Gastroesophageal sphincter (tissue), 4 donors: Measurements from ENCODE around the gene ERAL1. TPM values are rescaled to one million over a fixed set of nuclear protein-coding genes. Genes with fewer than 3 reads are reported as not detected.

Experiments used
- ATAC-seq: fragments of 150-250 bp; one replicate; pipeline ENCODE4 v1.9.1; 2016; ENCODE audit warnings: mild to moderate bottlenecking, moderate library complexity
- H3K27ac ChIP-seq, 4 donors: fragments of 200-600 bp; sonication (generic) in 3 of 4; 1 replicate in 3 of 4; 2 replicates in 1 of 4; pipeline ENCODE4 v1.5.1; 2016 to 2019
- H3K27me3 ChIP-seq: fragments of 200-600 bp; sonication (generic); one replicate; pipeline ENCODE4 v1.5.1; 2019
- H3K36me3 ChIP-seq, 2 donors: fragments of 200-600 bp; sonication (generic); one replicate each; pipeline ENCODE4 v1.5.1; 2019; ENCODE audit warnings: control low read depth in 1 of 2
- H3K4me1 ChIP-seq, 3 donors: fragments of 200-600 bp; sonication (generic); 1 replicate in 2 of 3; 2 replicates in 1 of 3; pipeline ENCODE4 v1.5.1; 2016 to 2019; ENCODE audit warnings: control low read depth in 2 of 3
- H3K4me3 ChIP-seq, 2 donors: fragments of 200-600 bp; sonication (generic); one replicate each; pipeline ENCODE4 v1.5.1; 2019; ENCODE audit warnings: mild to moderate bottlenecking in 1 of 2, moderate library complexity in 1 of 2
- H3K9me3 ChIP-seq, 3 donors: fragments of 200-600 bp; sonication (generic); one replicate each; pipeline ENCODE4 v1.5.1; 2017 to 2019; ENCODE audit warnings: control low read depth in 2 of 3
- EP300 ChIP-seq: sonication (generic); formaldehyde crosslinking; IDR thresholded peaks from one replicate; pipeline ENCODE4 v1.6.1; 2017; ENCODE audit warnings: antibody characterized with exemption, mild to moderate bottlenecking
- POLR2A ChIP-seq, 2 donors: fragments of 450-650 bp; IDR thresholded peaks; one replicate each; pipeline ENCODE4 v1.6.1; 2017; ENCODE audit warnings: antibody characterized with exemption in 2 of 2, mild to moderate bottlenecking in 2 of 2, moderate library complexity in 1 of 2
- POLR2AphosphoS5 ChIP-seq: sonication (generic); formaldehyde crosslinking; IDR thresholded peaks from one replicate; pipeline ENCODE4 v1.6.1; 2017; ENCODE audit warnings: antibody characterized with exemption
- WGBS, 2 donors: methylation state at CpG; one replicate each; pipeline ENCODE4 v1.1.5; 2018; ENCODE audit warnings: low coverage in 1 of 2; 5-methylcytosine and 5-hydroxymethylcytosine counted together
- small RNA-seq, 4 donors: library from RNA; depleted of rRNA; stranded (forward); fragments of <200 nt; gene quantifications; one replicate each; pipeline ENCODE3, GENCODE V24; 2016
- total RNA-seq, 4 donors: library from RNA; depleted of rRNA; stranded (reverse); fragments of >200 nt; gene quantifications; one replicate each; pipeline ENCODE4 v1.1.0, GENCODE V29; 2016
- TF ChIP-seq, protein P1 (sequence below), 4 experiments: fragments of 200-600 bp in 2 of 4; fragments of 450-650 bp in 2 of 4; sonication (generic) in 1 of 4; IDR thresholded peaks; one replicate each; pipeline ENCODE4 v1.5.1; 2017 to 2019; ENCODE audit warnings: antibody characterized with exemption in 4 of 4, mild to moderate bottlenecking in 2 of 4, moderate library complexity in 2 of 4

ERAL1 gene
- total RNA-seq, 4 donors from 2014 or later = 25.8 to 48.3 (median 29.2) TPM

DNA sequence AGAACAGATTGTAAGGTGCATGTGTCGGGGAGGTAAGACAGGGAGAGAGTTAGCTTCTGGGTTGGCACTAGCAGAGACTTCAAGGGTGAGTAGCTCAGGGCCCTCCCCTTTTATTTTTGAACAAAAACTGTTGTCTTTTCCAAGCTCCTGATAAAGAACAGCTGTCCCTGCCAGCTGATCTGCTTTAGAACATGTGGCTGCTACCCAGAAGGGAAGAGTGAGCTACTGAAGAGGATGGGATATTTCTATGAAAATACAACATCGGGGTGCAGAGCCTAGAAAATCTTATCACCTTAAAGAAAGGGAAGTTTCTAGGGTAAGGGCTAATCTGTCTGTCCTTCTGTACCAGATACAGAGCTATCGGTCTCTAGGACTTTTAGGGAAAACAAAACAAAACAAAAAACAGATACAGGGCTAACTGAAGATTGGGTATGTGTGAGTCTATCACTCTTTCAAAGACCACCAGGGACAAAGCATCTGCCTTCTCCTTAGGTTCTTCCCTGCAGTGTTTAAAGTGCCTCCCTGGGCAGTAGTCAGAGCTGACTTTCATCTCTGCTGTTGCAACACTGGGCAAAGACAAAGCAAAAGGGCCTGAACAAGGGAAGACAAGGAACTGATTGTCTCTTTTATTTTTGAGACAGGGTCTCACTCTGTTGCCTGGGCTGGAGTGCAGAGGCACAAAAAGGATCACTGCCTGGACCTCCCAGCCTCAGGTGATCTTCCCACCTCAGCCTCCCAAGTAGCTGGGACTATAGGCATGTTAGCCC is 53.1 kb downstream of the ERAL1 start:
- TF ChIP-seq POLR2AphosphoS5 (peak; percentile 8), EP300 (no peak), POLR2A (IDR thresholded peaks at IDR 0.05) (no peak)
- TF ChIP-seq, protein P1, sequence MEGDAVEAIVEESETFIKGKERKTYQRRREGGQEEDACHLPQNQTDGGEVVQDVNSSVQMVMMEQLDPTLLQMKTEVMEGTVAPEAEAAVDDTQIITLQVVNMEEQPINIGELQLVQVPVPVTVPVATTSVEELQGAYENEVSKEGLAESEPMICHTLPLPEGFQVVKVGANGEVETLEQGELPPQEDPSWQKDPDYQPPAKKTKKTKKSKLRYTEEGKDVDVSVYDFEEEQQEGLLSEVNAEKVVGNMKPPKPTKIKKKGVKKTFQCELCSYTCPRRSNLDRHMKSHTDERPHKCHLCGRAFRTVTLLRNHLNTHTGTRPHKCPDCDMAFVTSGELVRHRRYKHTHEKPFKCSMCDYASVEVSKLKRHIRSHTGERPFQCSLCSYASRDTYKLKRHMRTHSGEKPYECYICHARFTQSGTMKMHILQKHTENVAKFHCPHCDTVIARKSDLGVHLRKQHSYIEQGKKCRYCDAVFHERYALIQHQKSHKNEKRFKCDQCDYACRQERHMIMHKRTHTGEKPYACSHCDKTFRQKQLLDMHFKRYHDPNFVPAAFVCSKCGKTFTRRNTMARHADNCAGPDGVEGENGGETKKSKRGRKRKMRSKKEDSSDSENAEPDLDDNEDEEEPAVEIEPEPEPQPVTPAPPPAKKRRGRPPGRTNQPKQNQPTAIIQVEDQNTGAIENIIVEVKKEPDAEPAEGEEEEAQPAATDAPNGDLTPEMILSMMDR (IDR thresholded peaks at IDR 0.05) = no peak
- no peaks in the 10 kb centered on the region for H3K9me3 ChIP-seq
- no peaks in the 10 kb centered on the region for H3K27me3 ChIP-seq
- H3K27ac ChIP-seq = peak overlapping the region; percentile 77 to 89 (median 80)
- peak; percentile 51 for ATAC-seq
- H3K4me3 ChIP-seq = no peak overlapping the region
- 23 to 55% methylated on average over 3 of the region's 3 CpGs for WGBS, 2 donors
- peaks cover 0 to 75% of the 10 kb centered on the region in 2 donors for H3K36me3 ChIP-seq
- H3K4me1 ChIP-seq = peaks cover 7 to 49% (median 22%) of the 10 kb centered on the region in 3 donors

DNA sequence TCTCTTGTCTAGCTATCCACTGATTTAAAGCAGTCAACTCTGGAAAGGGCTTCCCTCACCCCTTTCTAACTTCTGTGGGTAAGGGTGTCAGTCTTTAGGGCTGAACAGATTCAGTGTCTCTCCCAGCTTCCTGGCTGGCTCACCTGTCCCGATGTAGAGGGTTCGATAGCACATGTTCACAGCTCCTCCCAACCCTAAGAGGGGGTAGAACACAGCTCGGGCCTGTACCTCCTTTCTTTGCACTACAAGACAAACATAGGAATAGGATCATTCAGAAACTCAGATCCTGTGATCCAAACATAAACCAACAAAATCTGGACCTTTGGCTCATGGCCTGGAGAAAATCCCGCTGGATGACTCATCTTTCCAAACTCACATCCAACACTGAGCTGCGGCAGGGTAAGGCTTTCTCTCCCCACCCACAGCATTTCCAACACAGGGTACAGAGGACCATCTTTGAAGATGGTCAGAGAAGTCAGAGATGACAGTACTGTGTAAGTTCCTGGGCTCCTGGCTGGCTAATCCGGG is 53.9 kb downstream of the ERAL1 start:
- no peak overlapping the region for H3K4me3 ChIP-seq
- no peaks in the 10 kb centered on the region for H3K9me3 ChIP-seq
- H3K27me3 ChIP-seq = no peaks in the 10 kb centered on the region
- TF ChIP-seq EP300 (no peak), POLR2AphosphoS5 (peak; percentile 54), POLR2A (IDR thresholded peaks at IDR 0.05) (no peak)
- TF ChIP-seq, protein P1 (IDR thresholded peaks at IDR 0.05) = peak in 1 of 4 experiments; percentile 7
- 14 to 60% methylated on average over 1 to 2 of the region's 6 CpGs for whole genome bisulfite sequencing, 2 donors
- H3K27ac ChIP-seq = peak overlapping the region; percentile 77 to 89 (median 80)
- peak; percentile 75 for ATAC-seq
- peaks cover 0 to 83% of the 10 kb centered on the region in 2 donors for H3K36me3 ChIP-seq
- H3K4me1 ChIP-seq = peaks cover 7 to 41% (median 22%) of the 10 kb centered on the region in 3 donors

DNA sequence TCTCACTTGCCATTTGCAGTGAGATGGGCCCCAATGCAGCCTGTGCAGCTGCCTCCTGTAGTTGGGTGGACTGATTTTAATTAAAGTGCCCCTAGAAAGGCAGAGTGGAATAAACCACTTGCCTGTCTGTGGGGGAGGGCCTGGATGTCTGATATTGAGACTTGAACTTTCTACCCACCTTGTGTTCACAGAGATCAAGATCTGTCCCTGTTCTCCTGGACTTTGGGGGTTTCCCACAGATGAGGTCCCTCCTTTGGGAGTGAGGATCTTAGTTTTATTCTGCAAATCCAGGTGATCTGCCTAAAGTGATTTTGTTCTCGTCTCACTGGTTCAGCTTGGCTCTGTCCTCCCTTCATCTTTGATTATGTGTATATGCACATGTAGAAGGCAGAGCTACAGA is 55.7 kb downstream of the ERAL1 start:
- Histone ChIP-seq H3K9me3 (no peaks in the 10 kb centered on the region), H3K27me3 (no peaks in the 10 kb centered on the region), H3K36me3 (peaks cover 0 to 97% of the 10 kb centered on the region in 2 donors), H3K4me1 (peaks cover 7 to 36% (median 22%) of the 10 kb centered on the region in 3 donors), H3K27ac (no peak overlapping the region), H3K4me3 (no peak overlapping the region)
- WGBS, 2 donors = 71 to 75% methylated on average over 1 of the region's 1 CpG
- TF ChIP-seq POLR2A (IDR thresholded peaks at IDR 0.05) = no peak
- no peak for TF ChIP-seq POLR2AphosphoS5
- TF ChIP-seq EP300 = no peak
- no peak for ATAC-seq

Small RNA genes within 50 kb of the gene (small RNA-seq; reads per million reads assigned to genes)
- 0 reads per million in 4 donors for gene RF00019

Other genes starting within 250 kb of the ERAL1 start
- 1 to 10 TPM in 3 of 4 donors, under 1 TPM in 1; 0.59 to 8.1 (median 3.1) TPM for gene RSKR, start 240.8 kb upstream of the ERAL1 start, total RNA-seq
- gene BLTP2, start 209.9 kb upstream of the ERAL1 start, total RNA-seq = 100 to 1,000 TPM in 3 of 4 donors, 10 to 100 TPM in 1; 97.5 to 116 (median 106) TPM
- gene SDF2, start 193.1 kb upstream of the ERAL1 start, total RNA-seq = 10 to 100 TPM; 29.5 to 43.2 (median 36.1) TPM
- gene SUPT6H, start 192.8 kb upstream of the ERAL1 start, total RNA-seq = 10 to 100 TPM; 48.7 to 87.3 (median 71.9) TPM
- gene PROCA1, start 143.1 kb upstream of the ERAL1 start, total RNA-seq = 1 to 10 TPM in 2 of 4 donors, under 1 TPM in 1, not detected in 1; 0.40 to 1.9 (median 1.1) TPM
- gene RAB34, start 137.1 kb upstream of the ERAL1 start, total RNA-seq = 100 to 1,000 TPM; 185 to 219 (median 196) TPM
- 100 to 1,000 TPM; 317 to 834 (median 683) TPM for gene RPL23A, start 135.0 kb upstream of the ERAL1 start, total RNA-seq
- 1 to 10 TPM in 2 of 4 donors, not detected in 2; 1.1 to 2.8 TPM for gene TLCD1, start 128.8 kb upstream of the ERAL1 start, total RNA-seq
- 1 to 10 TPM in 2 of 4 donors, under 1 TPM in 1, not detected in 1; 0.94 to 2.0 (median 1.8) TPM for gene NEK8, start 126.2 kb upstream of the ERAL1 start, total RNA-seq
- 10 to 100 TPM in 1 of 4 donors, 1 to 10 TPM in 3; 3.4 to 10.8 (median 4.7) TPM for gene TRAF4, start 111.0 kb upstream of the ERAL1 start, total RNA-seq
- 10 to 100 TPM; 15.5 to 47.6 (median 21.6) TPM for gene FAM222B, start 12.2 kb upstream of the ERAL1 start, total RNA-seq
- gene FLOT2, start 42.7 kb downstream of the ERAL1 start, total RNA-seq = 100 to 1,000 TPM in 2 of 4 donors, 10 to 100 TPM in 2; 71.6 to 107 (median 91.2) TPM
- gene DHRS13, start 48.1 kb downstream of the ERAL1 start, total RNA-seq = 1 to 10 TPM; 3.9 to 6.5 (median 5.2) TPM
- 10 to 100 TPM; 20.2 to 46.9 (median 37.8) TPM for gene PHF12, start 96.5 kb downstream of the ERAL1 start, total RNA-seq
- gene SEZ6, start 151.0 kb downstream of the ERAL1 start, total RNA-seq = under 1 TPM in 1 of 4 donors, not detected in 3; 0.13 TPM
- 10 to 100 TPM in 1 of 4 donors, 1 to 10 TPM in 2, under 1 TPM in 1; 0.52 to 11.2 (median 6.7) TPM for gene PIPOX, start 188.1 kb downstream of the ERAL1 start, total RNA-seq